ENCODE measurements around the gene ACTRT2.

- TF ChIP-seq CTCF (conservative IDR thresholded peaks at IDR 0.05; ENCODE audit: low read depth in 2 of 2) (no peak), POLR2AphosphoS5 (IDR thresholded peaks at IDR 0.05; ENCODE audit: low read depth) (no peak)
Observed at GRCh38 chr1:3038571-3039181, 17.4 kb downstream of the ACTRT2 start.

Data from GM23338 (cell line).